Lung (tissue), 12 donors: ENCODE data around the gene MYH7. TPM values are rescaled to one million over a fixed set of nuclear protein-coding genes. Genes with fewer than 3 reads are reported as not detected.

Experiments
- ATAC-seq: fragments of 200-7000 bp; cut with Tn5 transposase; one replicate; pipeline ENCODE4 v1.9.1; 2020; ENCODE audit warnings: moderate number of reproducible peaks; ENCODE audit not compliant: insufficient read depth, low FRiP score
- DNase-seq, 3 donors: peaks; one replicate each; pipeline ENCODE4 v3.0.0-alpha.2; 2013 to 2017
- H3K27ac ChIP-seq, 2 donors: one replicate each; pipeline ENCODE4 v1.5.1; 2013; ENCODE audit warnings: mild to moderate bottlenecking in 2 of 2, moderate library complexity in 2 of 2, control low read depth in 1 of 2, inconsistent platforms in 1 of 2, low read depth in 1 of 2, low read length in 1 of 2
- H3K27me3 ChIP-seq, 3 donors: one replicate each; pipeline ENCODE4 v1.5.1; 2013; ENCODE audit warnings: low read length in 2 of 3; ENCODE audit not compliant: control insufficient read depth in 3 of 3, insufficient read depth in 3 of 3
- H3K36me3 ChIP-seq, 4 donors: one replicate each; pipeline ENCODE4 v1.5.1; 2013; ENCODE audit warnings: low read length in 4 of 4, mild to moderate bottlenecking in 1 of 4, moderate library complexity in 1 of 4; ENCODE audit not compliant: control insufficient read depth in 4 of 4, insufficient read depth in 4 of 4
- H3K4me1 ChIP-seq, 5 donors: one replicate each; pipeline ENCODE4 v1.5.1; 2013; ENCODE audit warnings: low read length in 5 of 5, mild to moderate bottlenecking in 2 of 5, moderate library complexity in 1 of 5; ENCODE audit not compliant: control insufficient read depth in 5 of 5, insufficient read depth in 5 of 5
- H3K4me3 ChIP-seq: one replicate; pipeline ENCODE4 v1.5.1; 2013; ENCODE audit warnings: mild to moderate bottlenecking, control low read depth, moderate library complexity
- H3K9ac ChIP-seq, 2 donors: one replicate each; pipeline ENCODE4 v1.5.1; 2013; ENCODE audit warnings: low read length in 2 of 2, control low read depth in 1 of 2; ENCODE audit not compliant: insufficient read depth in 1 of 2
- H3K9me3 ChIP-seq, 4 donors: one replicate each; pipeline ENCODE4 v1.5.1; 2013; ENCODE audit warnings: low read length in 3 of 4, mild to moderate bottlenecking in 1 of 4, moderate library complexity in 1 of 4; ENCODE audit not compliant: control insufficient read depth in 4 of 4, insufficient read depth in 3 of 4
- WGBS, 2 donors: extraction: QIAGEN DNeasy Blood & Tissue Kit; methylation state at CpG; one replicate each; pipeline ENCODE4 v1.1.7; 2013; 5-methylcytosine and 5-hydroxymethylcytosine counted together
- polyA plus RNA-seq, 2 donors: library from polyadenylated mRNA; stranded (reverse); fragments of 200-250 nt; gene quantifications; one replicate each; pipeline ENCODE4 v1.2.1, GENCODE V29; 2013
- total RNA-seq, 2 donors: library from RNA; depleted of rRNA in 1 of 2; stranded (reverse); fragments of >200 nt in 1 of 2; gene quantifications; one replicate each; pipeline ENCODE4 v1.2.1, GENCODE V29; 2014 to 2021
- TF ChIP-seq, protein P1 (sequence below): IDR thresholded peaks from 2 replicates; pipeline ENCODE4 v1.5.1; 2012; ENCODE audit warnings: mild to moderate bottlenecking; ENCODE audit errors: control extremely low read depth, extremely low read depth
- donor health status: control.
- donor health status: control.
- donor health status: Bipolar disorder and iron deficiency.
- donor health status: healthy.
- donor health status: DM: yes; HTN: yes; CAD: no.

MYH7 gene
- total and polyA plus RNA-seq, 4 donors = 0.02 to 0.19 (median 0.09) TPM; not detected in 1

DNA sequence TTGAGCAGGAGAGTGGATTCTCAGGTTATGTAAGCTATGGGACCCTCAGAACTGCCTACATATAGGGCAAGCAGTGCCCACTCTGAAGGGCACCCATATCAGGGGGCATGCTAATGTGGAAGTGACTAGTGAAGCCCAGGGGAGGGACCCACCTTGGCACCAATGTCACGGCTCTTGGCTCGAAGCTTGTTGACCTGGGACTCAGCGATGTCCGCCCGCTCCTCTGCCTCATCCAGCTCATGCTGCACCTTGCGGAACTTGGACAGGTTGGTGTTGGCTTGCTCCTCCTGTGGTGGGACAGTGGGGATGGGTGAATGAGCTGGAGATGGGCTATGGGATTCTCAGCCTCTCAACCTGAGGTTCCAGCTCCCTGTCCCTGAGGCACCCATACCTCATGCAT, 53.2 kb downstream of the MYH7 start:
- H3K27ac ChIP-seq = peak overlapping the region in 1 of 2 donors; percentile 0
- H3K4me3 ChIP-seq = no peak overlapping the region
- peaks cover 0 to 10% (median 0%) of the 10 kb centered on the region in 4 donors for H3K36me3 ChIP-seq
- no peaks in the 10 kb centered on the region for H3K9me3 ChIP-seq
- H3K4me1 ChIP-seq = peaks cover 0 to 2% (median 0%) of the 10 kb centered on the region in 5 donors
- no peak overlapping the region for H3K9ac ChIP-seq
- TF ChIP-seq, protein P1, sequence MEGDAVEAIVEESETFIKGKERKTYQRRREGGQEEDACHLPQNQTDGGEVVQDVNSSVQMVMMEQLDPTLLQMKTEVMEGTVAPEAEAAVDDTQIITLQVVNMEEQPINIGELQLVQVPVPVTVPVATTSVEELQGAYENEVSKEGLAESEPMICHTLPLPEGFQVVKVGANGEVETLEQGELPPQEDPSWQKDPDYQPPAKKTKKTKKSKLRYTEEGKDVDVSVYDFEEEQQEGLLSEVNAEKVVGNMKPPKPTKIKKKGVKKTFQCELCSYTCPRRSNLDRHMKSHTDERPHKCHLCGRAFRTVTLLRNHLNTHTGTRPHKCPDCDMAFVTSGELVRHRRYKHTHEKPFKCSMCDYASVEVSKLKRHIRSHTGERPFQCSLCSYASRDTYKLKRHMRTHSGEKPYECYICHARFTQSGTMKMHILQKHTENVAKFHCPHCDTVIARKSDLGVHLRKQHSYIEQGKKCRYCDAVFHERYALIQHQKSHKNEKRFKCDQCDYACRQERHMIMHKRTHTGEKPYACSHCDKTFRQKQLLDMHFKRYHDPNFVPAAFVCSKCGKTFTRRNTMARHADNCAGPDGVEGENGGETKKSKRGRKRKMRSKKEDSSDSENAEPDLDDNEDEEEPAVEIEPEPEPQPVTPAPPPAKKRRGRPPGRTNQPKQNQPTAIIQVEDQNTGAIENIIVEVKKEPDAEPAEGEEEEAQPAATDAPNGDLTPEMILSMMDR = no peak
- no peaks in the 10 kb centered on the region for H3K27me3 ChIP-seq
- ATAC-seq = no peak
- DNase-seq = no peak
- 93 to 94% methylated on average over 6 of the region's 6 CpGs for WGBS, 2 donors

GRCh38 chr14:23381871-23382270, 53.6 kb downstream of the MYH7 start:
- WGBS, 2 donors = 44 to 45% methylated on average over 3 of the region's 3 CpGs
- no peak for DNase-seq

GRCh38 chr14:23380976-23381375, 54.5 kb downstream of the MYH7 start:
- Histone ChIP-seq H3K27ac (no peak overlapping the region), H3K27me3 (no peaks in the 10 kb centered on the region), H3K9me3 (no peaks in the 10 kb centered on the region), H3K9ac (no peak overlapping the region), H3K4me3 (no peak overlapping the region), H3K36me3 (peaks cover 0 to 10% (median 0%) of the 10 kb centered on the region in 4 donors), H3K4me1 (peaks cover 0 to 12% (median 0%) of the 10 kb centered on the region in 5 donors)
- DNase-seq = no peak
- ATAC-seq = no peak
- WGBS, 2 donors = 74 to 92% methylated on average over 4 of the region's 4 CpGs
- TF ChIP-seq, protein P1 = no peak

More at GRCh38 chr14:23381871-23382270, 53.6 kb downstream of the MYH7 start:
- TF ChIP-seq, protein P1 = no peak
- Histone ChIP-seq H3K4me3 (no peak overlapping the region), H3K9ac (no peak overlapping the region), H3K9me3 (no peaks in the 10 kb centered on the region), H3K36me3 (peaks cover 0 to 10% (median 0%) of the 10 kb centered on the region in 4 donors), H3K27me3 (no peaks in the 10 kb centered on the region), H3K27ac (peak overlapping the region in 1 of 2 donors; percentile 0), H3K4me1 (peaks cover 0 to 6% (median 0%) of the 10 kb centered on the region in 5 donors)
- ATAC-seq = no peak
